ENCODE measurements around the gene CDH15.

Gene CDH15

GRCh38 chr16:89200850-89201411 is 29.4 kb downstream of the CDH15 start:
- no peak for DNase-seq

DNA sequence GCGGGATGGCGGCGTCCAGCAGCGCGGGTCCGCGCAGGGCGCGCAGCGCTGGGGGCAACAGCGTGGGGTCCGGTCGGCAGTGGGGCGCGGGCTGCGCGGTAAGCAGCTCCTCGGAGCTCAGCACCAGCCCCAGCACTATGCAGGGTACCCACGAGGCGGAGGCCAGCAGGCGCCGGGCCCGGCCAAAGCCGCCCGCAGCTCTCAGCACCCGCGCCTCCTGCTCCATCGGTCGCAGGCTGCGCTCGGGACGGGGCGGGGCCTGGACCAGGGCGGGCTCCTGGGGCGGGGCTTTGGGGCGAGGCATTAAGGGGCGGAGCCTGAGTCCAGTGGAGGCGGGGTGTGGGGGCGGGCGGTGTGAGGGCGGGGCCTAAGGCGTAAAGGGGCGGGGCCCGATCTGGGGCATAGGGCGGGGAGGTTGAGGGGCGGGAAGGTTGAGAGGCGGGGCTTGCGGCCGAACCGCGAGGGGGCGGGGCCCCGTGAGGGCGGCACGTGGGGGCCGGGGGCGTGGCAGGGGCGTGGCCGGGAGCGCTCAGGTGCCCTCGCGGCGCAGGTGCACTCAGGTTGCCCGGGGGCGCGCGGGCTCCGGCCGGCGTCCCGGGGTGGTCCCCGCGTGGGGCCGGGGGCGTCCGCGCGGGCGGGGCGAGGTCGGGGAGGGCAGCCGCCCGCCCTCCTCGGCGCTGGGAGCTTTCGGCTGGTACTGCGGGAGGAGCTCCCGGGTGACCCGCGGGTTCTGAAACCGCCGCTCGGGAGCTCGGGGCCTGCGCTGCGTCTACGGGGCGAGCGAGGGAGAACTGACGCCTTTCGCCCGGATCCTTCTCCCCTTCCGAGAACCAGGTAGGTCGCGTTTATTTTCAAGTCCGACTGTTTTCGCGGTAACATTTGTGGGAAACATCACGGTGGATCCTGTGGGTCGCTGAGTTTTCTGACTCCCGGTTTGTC is 30.2 kb downstream of the CDH15 start:
- DNase-seq, result no peak

- DNase-seq, result no peak
Measured at GRCh38 chr16:89202422-89203215, 31.1 kb downstream of the CDH15 start.

DNA sequence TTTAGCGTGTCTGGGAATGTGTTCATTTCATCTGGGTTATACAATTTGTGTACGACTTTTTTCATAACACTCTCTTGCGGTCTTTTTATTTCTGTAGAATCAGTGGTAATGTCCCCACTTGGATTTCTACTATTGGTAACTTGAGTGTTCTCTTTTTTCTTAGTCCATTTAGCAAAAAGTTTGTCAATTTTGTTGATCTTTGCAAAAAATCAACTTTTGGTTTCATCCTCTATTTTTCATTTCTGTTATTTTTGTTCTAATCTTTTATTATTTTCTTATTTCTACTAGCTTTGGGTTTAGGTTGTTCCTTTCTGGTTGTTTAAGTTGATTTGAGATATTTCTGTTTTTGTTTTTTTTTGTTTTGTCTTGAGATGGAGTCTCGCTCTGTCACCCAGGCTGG is 36.4 kb downstream of the CDH15 start:
- DNase-seq, result no peak

GRCh38 chr16:89209522-89210044 is 38.0 kb downstream of the CDH15 start:
- DNase-seq, result no peak

DNA sequence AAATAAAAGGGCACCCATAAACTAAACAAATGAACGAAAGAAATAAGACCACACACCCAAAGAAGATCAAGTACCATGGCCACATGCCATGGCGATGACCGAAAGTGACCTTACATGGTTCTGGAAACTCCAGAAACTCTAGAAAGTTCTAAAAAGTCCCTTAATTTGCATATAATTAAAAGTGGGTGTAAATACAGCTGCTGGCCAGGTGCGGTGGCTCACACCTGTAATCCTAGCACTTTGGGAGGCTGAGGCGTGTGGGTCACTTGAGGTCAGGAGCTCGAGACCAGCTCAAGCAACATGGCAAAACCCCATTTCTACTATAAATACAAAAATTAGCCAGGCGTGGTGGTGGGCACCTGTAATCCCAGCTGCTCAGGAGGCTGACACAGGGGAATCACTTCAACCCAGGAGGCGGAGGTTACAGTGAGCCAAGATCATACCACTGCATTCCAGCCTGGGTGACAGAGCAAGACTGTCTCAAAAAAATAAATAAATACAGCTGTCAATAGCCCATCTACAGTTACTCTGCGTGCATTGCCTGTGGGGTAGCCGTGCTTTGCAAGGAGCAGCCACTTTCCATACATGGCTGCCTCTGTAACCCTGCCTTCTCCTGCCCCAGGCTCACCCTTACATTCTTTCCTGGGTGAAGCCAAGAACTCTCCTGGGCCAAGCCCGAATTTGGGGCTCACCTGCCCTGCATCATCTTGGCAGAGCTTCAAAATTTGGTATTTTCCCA is 38.8 kb downstream of the CDH15 start:
- DNase-seq, result no peak

GRCh38 chr16:89210904-89211515 is 39.5 kb downstream of the CDH15 start:
- DNase-seq, result peak; percentile 16

GRCh38 chr16:89216315-89217137 is 45.0 kb downstream of the CDH15 start:
- peak; percentile 87 for DNase-seq

GRCh38 chr16:89217138-89217387 is 45.5 kb downstream of the CDH15 start:
- DNase-seq, result no peak

- DNase-seq, result peak; percentile 96
Measured at GRCh38 chr16:89217388-89218191, 46.0 kb downstream of the CDH15 start, which contains the start of gene ZNF778. Gene ZNF778 (plus strand): TSS chr16:89217703. CDS start chr16:89221128, 3,425 bp downstream.

GRCh38 chr16:89219365-89219764 is 47.8 kb downstream of the CDH15 start:
- DNase-seq, result no peak

- no peak for DNase-seq
Measured at GRCh38 chr16:89221604-89222003, 50.1 kb downstream of the CDH15 start.

GRCh38 chr16:89222931-89223330 is 51.4 kb downstream of the CDH15 start:
- DNase-seq, result no peak

DNA sequence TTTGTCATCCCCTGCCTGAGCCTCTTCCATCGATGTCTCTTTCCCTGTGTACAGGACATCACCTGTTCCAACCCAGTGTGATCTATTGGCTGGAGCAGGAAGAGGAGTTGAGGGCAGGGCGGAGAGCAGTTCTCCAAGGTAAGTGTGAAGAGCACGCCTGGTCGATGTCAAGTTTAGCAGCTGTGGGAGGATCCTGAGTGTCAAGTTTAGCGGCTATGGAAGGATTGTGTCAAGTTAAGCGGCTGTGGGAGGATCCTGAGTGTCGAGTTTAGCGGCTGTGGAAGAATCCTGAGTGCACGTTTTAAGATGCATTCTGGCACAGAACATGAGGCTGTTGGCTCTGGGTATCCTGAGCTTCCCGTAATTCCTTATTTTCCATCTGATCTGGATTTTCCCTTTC is 53.1 kb downstream of the CDH15 start:
- no peak for DNase-seq

DNA sequence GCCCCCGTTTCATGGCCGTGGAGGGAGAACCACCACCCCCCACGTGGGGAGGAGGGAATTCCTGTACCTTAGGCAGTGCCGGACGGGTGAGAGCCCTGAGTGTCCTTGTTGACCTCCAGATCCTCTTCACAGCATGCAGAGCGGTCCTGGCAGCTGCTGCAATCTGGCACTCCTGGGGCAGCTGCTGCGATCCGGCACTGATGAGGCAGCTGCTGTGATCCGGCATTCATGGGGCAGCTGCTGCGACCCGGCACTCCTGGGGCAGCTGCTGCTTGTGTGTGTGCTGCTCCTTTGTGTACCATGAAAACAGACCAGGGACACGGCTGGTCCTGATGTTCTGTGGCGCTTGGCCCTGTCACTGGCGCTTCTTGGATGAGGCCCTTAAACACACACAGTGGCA is 58.7 kb downstream of the CDH15 start:
- DNase-seq, result no peak

- DNase-seq, result no peak
Measured at GRCh38 chr16:89232107-89232506, 60.6 kb downstream of the CDH15 start.

DNA sequence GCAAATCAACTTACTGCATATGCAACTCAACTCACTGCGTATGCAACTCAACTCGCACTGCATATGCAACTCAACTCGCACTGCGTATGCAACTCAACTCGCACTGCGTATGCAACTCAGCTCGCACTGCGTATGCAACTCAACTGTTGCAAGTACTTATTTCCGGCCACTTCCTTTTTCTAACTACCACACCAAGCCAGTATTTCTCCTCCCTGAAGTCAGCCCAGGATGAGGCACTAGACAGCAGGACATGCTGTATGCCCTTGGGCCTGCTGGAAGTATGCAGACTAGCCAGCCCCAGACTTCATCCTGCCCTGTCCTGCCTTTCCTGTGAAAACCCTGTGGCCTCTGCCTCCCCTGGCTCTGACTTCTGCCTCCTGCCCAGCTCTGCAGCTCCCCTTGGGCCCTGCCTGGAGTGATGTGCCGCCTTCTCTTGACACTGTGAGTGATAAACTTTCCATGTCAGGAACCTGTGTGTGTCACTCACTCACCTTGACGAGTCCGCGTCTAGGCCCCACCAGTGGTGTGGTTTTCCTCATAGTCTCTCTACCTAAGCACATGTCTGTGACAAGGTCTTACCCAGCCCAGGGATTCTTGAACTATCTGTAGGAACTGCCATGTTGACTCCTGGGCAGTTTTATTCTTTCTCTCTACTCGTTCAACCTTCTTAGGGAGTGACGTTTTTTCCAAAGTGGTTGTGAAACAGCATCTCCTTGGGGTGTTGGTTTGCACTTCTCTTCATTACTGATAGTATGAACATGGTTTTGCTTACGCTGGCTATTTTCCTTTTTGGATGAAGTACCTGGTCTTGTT is 62.3 kb downstream of the CDH15 start:
- no peak for DNase-seq

GRCh38 chr16:89237733-89238132 is 66.2 kb downstream of the CDH15 start:
- DNase-seq, result no peak

DNA sequence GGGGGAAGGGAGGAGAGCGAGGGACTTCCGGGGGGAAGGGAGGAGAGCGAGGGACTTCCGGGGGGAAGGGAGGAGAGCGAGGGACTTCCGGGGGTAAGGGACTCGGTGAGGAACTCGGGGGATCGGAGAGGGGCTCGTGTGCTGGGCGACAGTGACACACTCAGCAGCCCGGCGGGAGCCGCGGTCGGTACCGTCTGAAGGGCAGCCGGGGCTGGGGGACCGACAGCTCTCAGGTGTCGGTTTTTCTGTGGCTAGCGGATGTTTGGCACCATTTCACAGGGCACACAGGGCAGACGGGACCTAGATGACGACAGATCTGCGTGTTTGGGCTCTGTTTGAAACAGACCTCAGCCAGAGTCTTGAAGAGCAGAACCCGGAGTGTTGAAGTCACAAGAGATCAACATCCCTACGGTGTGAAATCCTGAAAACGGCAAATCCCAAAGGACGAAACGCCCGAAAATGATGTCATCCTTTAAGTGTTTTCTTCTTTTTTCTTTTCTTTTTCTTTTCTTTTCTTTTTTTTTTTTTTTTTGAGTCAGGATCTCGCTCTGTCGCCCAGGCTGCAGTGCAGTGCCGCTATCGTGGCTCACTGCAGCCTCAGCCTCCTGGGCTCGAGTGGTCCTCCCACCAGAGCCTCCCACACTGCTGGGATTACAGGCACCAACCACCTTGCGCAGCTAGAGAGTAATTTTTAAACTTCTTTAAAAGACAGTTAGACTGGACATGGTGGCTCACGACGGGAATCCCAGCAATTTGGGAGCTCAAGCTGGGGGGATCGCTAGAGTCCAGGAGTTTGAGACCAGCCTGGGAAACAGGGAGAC is 69.8 kb downstream of the CDH15 start:
- peak; percentile 90 for DNase-seq
